Germinal center (tissue), 1 donor: Measurements from ENCODE around the gene MCEE.
"Not testable (repeated sequence)": the region's sequence is repeated elsewhere in the genome, so short reads cannot be mapped to it uniquely, and the experiment has no call there.

Source experiments
- DNase-seq: peaks from one replicate; pipeline ENCODE4 v3.0.0; 2012; ENCODE audit warnings: mixed read lengths, low spot score

The MCEE gene

DNA sequence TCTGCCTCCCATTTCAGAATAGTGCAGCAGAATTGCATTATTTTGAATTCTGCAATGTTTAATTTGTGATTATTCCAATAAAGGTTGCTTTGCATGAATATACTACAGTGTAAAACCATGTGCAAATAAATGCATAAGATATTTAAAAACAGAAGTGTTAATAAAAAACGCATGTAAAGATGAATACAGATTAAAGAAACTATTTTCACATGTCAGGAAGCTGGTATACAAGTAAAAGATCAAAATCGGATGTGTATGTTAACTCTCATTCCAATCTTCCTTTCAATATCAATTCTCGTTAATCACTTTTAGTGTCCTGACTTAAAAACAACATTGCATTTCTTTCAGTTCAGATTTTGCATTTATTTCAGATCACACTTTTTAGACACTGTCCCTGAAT is 3.1 kb downstream of the MCEE start:
- DNase-seq, result no peak

GRCh38 chr2:71125506-71126294 is 4.3 kb downstream of the MCEE start:
- no peak for DNase-seq

GRCh38 chr2:71122387-71123298 is 7.4 kb downstream of the MCEE start:
- no peak for DNase-seq

- no peak for DNase-seq
Measured at GRCh38 chr2:71121479-71121878, 8.6 kb downstream of the MCEE start.

- no peak for DNase-seq
Measured at GRCh38 chr2:71120195-71120594, 9.8 kb downstream of the MCEE start.

DNA sequence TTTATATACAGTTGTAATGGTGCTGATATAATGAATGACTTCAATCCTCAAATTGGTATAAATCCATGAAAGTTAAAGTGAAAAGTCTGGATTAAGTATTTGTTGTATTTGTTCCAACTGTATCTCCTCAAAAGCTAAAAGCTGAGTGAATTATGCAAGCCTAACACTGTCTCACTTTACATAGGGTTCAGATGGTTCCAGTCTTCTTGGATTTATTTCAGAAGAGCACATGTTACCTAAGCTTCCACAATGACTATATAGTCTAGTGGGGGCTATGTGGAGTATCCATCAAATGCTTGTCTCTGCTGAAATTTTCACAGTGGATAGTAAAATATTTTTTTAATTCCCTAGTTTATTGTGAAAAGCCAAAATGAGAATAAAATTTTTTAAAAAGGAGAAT is 13.0 kb downstream of the MCEE start:
- DNase-seq, result no peak

GRCh38 chr2:71113843-71114242 is 16.2 kb downstream of the MCEE start:
- no peak for DNase-seq

- DNase-seq, result no peak
Measured at GRCh38 chr2:71108091-71108490, 21.9 kb downstream of the MCEE start.

DNA sequence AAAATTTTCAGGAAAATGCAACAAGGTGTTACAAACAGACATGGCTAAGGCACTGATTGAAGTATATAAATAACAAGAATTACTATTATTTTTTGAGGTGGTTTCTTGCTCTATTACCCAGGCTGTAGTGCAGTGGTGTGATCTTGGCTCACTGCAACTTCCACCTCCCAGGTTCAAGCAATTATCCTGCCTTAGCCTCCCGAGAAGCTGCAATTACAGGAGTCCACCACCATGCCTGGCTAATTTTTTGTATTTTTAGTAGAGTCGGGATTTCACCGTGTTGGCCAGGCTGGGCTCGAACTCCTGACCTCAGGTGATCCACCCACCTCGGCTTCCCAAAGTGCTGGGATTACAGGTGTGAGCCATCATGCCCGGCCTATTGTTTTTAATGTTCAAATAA is 23.6 kb downstream of the MCEE start:
- not testable (repeated sequence) for DNase-seq

DNA sequence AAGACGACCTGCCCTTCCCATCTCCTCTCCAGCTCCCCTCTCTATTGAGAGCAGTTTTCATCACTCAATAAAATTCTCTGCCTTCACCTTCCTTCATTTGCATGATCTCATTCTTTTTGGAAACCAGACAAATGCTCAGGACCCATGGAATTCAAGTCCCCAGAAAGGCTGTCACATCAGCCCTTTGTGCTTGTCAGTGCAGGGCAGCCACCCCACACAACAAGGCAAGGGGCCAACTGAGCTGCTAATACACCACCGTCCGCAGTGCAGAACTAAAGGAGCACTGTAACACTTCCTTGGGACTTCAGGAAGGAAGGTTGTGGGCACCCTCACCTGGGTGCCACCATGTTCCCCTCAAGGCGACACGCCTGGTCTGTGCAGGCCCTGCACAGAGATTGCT is 26.2 kb downstream of the MCEE start:
- no peak for DNase-seq

DNA sequence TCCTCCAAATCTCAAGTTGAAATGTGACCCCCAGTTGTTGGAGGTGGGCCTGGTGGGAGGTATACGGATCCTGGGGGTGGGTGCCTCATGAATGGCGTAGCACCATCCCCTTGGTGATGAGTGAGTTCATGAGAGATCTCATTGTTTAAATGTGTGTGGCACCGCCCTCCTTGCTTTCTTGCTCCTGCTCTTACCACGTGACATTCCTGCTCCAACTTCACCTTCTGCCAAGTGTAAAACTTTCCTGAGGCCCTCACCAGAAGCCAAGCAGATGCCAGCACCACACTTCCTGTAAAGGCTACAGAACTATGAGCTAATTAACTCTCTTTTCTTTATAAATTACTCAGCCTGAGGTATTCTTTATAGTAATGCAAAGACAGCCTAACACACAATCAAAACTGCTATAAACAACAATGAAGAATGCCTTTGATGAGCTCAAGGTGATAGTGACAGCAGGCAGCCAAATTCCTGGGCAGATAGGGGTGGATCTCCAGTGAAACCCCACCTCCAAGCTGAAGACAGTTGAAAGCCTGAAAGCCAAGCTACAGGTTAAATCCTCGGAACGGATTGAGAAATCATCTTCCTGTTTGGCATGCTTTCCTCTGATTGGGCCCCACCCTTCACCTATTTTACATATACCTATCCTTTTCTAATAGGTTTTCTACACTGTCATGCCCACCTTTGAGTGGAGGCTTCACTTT is 26.9 kb downstream of the MCEE start:
- DNase-seq, result no peak

GRCh38 chr2:71101656-71102055 is 28.4 kb downstream of the MCEE start:
- no peak for DNase-seq

DNA sequence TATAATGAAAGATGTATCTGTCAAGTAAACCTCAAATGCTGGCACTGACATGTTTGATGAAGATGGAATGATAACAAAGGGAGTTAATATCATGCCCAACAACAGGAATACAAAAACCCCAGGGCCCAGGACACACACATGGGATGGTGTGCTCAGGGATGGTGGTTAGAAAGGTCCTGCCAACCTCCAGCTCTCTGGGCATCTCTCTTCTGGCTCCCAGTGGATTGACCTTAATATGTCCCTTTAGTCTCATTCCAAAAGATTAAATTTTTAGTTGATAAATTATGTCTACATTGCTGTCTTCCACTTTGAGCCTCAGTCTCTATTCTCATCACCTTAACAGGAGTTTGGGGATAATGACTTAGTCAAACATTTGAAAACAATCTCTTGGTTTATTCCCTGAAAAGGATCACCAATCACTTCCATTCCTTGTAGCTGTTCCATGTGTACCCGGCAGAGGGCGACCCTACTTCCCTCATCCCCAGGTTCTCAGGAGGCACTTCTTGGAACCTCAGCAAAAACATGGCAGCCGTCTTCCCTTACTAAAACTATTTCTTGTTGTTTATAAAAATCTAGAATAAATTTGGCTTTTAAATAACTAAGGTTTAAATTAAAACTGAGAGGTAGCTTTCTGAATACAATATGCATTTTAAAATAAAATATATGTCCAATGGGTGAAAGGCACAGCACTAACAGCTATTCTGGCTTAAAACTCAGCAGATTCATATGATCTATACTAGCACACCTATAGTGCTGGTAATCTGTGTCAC is 29.6 kb downstream of the MCEE start:
- peak; percentile 63 for DNase-seq

- DNase-seq, result not testable (repeated sequence)
Measured at GRCh38 chr2:71092491-71093260, 37.4 kb downstream of the MCEE start.

GRCh38 chr2:71091808-71092207 is 38.2 kb downstream of the MCEE start:
- DNase-seq, result not testable (repeated sequence)

DNA sequence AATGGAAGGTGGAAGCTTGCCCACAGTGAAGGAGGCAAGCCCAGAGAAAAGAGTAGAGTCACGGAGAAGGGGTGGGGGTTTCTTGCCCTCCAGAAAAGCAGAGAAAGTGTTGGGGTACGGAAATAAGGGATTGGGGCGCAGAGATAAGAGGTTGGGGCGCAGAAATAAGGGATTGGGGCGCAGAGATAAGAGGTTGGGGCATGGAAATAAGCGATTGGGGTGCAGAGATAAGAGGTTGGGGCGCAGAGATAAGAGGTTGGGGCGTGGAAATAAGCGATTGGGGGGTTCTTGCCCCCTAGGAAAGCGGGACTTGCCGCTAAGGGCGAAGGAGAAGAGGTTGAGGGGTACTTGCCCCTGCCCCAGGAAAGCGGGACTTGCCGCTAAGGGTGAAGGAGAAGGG is 40.6 kb downstream of the MCEE start:
- not testable (repeated sequence) for DNase-seq

- DNase-seq, result not testable (repeated sequence)
Measured at GRCh38 chr2:71085325-71086003, 44.6 kb downstream of the MCEE start.

- DNase-seq, result not testable (repeated sequence)
Measured at GRCh38 chr2:71083752-71084312, 46.2 kb downstream of the MCEE start.

DNA sequence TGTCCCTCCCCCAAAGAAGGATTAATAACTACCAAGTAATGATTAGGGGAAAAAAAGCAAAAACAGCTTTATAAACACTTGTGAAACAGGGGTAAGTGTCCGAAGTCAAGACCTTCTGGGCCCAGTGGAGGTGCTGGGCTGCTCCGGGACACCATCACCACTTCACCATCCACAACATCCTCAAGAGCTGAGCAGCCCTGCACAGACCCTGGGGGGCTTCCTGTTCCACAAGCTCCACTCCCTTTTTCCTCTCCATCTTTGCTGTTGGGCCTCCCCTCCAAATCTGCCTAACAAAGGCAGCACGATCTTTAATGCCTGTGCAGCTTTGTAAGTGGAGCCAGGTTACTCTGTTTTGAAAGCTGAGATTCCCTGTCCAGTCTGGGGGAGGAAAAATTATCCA is 46.7 kb downstream of the MCEE start:
- not testable (repeated sequence) for DNase-seq
